ENCODE results near the gene SLC17A5.
A peak's percentile ranks its signal among the peaks of the same experiment; 100 is the strongest.
"Not testable (repeated sequence)": the region's sequence is repeated elsewhere in the genome, so short reads cannot be mapped to it uniquely, and the experiment has no call there.

SLC17A5 gene

DNA sequence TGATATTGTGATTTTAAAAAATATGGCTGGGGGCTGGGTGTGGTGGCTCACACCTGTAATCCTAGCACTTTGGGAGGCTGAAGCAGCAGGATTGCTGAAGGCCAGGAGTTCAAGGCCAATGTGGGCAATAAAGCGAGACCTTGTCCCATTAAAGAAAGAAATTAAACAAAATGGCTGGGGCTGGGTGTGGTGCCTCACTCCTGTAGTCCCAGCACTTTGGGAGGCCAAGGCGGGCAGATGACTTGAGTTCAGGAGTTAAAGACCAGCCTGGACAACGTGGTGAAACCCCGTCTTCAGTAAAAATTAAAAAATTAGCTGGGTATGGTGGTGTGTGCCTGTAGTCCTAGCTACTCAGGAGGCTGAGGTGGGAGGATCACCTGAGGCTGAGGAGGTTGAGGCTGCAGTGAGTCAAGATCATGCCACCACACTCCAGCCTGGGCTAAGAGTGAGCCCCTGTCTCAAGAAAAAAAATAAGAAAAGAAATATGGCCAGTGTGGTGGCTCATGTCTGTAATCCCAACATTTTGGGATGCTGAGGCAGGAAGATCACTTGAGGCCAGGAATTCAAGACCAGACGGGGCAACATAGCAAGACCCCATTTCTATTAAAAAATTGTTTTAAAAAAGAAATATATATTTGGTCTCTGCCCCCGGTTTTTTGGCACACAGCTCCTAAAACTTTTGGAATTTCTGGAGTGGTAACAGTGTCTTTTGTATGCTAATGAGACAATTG lies 39.8 kb downstream of the SLC17A5 start:
- DNase-seq: no peak

- no peak for DNase-seq
These were observed 41.2 kb downstream of the SLC17A5 start for GRCh38 chr6:73612611-73613010.

DNA sequence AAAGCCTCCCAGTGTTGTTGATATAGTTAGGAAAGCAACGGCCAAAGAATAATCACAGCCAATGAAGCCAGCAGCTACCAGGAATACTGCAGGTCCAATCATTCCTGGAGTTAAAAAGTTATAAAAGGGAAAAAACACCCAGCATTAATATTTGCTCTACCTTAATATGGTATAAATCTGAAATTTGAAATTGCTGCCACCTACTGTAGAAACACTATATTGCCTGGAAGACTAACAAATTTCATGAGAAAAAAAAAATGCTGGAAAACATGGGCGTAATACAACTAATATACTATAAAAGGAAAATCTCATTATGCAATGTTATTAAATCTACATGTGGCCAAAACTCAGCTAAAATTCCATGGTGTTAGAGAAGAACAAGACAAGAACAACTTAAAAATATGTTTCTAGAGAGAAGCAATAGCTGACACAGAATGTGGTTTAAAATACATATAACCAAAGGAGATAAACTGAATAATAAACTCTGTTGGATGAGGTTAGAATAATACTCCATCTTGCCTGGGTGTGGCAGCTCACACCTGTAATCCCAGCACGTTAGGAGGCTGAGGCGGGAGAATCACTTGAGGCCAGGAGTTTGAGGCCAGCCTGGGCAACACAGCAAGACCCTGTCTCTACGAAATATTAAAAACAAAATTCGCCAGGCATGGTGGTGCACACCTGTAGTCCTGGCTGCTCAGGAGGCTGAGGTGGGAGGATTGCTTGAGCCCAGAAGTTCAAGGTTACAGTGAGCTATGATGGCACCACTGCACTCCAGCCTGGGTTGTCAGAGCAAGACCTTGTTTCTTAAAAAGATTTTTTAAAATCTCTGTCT lies 43.1 kb downstream of the SLC17A5 start:
- no peak for DNase-seq

GRCh38 chr6:73608761-73609160 lies 45.0 kb downstream of the SLC17A5 start:
- DNase-seq: no peak

DNA sequence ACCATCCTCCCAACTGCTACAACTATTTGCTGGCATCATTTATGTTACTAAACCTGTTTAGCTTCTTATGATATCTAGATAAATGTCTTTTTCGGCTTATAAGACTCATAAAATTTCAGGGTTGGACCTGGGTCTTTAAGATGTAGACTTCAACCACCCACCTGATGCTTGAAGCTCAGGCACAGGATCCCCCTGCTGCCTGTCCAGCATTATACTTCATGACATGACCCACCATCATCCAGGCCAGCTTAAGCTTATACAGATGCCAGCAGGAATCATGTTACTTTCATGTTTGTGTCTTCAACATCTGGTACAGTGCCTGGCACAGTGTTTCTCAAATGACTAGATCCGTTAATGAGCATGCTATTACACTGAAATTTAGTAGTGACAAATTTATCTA lies 47.4 kb downstream of the SLC17A5 start:
- no peak for DNase-seq

DNA sequence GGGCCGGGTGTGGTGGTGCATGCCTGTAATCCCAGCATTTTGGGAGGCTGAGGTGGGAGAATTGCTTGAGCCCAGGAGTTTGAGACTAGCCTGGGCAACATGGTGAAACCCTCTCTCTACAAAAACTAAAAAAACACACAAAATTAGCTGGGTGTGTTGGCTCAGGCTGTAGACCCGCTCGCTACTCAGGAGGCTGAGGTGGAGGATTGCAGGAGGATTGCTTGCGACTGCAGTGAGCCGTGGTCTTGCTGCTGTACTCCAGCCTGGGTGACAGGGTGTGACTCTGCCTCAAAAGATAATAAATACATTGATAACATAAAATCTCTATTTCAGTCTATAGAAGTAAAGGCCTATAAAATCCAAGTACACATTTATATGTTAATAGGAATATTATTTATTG lies 49.3 kb downstream of the SLC17A5 start:
- no peak for DNase-seq

GRCh38 chr6:73604020-73604419 lies 49.8 kb downstream of the SLC17A5 start:
- no peak for DNase-seq

DNA sequence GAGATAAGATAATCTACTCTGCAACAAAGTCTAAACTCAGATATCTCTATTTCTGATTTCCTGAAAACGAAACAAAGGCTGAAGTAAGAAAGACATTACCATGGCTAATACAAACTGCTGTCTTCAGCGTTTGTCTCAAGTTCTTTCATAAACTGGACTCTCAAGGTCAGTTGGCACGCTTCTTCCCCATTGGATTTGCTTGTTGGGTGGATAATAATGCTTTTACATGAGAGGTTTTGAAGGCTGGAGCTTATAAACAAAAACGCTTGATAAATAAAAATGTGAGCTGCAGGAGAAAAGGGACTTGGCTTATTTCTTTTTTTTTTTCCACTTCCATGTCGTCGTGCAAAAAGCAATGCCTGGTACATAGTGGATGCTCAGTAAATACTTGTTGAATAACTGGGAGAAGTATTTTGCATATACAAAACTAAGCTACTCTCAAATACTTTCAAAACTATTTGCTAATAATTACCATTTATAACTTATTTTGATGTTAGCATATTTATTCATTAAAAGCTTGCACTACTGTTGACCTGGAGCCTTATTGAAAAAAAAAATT lies 67.3 kb downstream of the SLC17A5 start:
- DNase-seq: no peak

- DNase-seq: peak; percentile 40
These were observed 68.0 kb downstream of the SLC17A5 start for GRCh38 chr6:73585566-73586415.

DNA sequence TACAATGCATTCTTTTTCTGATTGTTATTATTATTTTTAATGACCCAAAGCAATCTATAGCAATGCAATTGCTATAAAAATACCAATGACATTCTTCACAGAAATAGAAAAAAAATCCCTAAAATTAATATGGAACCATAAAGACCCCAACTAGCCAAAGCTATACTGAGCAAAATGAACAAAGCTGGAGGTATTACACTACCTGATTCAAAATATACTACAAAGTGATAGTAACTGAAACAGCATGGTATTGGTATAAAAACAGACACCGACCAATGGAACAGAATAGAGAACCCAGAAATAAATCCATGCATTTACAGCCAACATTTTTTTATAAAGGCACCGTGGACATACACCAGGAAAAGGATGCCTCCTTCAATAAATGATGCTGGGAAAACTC lies 72.5 kb downstream of the SLC17A5 start:
- no peak for DNase-seq

DNA sequence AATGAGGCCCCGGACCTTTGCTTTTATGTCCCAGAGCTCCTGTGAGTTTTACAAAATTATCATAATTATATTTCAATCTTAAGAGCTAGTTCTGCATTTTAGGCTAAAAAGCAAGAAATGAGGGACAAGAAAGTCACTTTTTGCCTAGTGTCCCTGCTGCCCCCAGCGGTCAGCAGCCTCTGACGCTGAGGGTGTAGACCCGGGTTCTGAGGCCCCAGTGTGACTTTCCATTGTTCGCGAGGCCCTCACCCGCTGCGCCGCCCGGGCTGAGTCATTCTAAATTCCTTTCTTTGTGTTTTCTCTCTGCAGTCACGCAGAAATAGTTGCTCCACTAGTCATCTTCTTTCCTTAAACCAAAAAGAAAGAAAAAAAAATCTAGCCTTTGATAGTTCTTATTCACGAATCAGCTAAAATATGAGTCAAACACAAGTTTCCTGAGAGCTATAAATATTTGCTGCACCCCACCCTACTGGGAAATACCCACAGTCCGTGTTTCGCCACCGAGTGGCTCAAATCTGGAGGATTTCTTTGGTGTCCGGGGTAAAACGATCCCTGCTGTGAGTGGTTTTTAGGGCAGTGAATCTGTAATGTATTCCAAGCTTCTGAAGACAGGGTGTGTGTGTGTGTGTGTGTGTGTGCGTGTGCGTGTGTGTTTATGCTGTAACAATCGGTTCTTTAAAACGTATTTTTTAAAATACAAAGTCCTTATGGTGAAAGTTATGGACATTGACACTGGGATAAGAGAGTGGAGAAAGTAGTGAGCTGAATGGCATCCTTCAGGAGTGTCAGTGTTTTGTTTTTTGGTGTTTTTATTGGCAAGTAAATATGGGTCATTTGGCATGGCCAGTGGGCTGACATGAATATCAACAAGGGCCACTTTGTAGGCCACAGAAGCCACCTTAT lies 73.3 kb downstream of the SLC17A5 start:
- DNase-seq: peak; percentile 87

- DNase-seq: no peak
These were observed 73.9 kb downstream of the SLC17A5 start for GRCh38 chr6:73579851-73580246.

GRCh38 chr6:73579389-73579788 lies 74.4 kb downstream of the SLC17A5 start:
- DNase-seq: no peak

DNA sequence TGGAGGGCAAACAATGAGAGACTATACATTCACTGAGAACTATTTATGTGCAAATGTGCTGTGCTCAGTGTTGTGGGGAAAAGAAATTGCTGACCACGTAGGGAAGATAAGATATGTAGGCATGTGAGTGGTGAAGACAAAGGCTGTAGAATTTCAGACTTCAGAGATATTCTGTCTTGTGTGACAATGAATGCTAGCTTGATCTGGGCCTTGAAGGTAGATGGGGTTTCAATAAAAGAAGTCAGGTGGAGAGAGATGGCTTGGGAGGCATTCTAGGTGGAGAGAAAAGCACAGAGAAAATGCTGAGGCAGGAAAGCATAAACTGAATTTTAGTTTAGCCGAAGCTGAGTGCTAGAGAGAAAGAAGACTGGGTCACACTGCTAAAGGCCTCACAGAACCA lies 76.1 kb downstream of the SLC17A5 start:
- DNase-seq: no peak

- not testable (repeated sequence) for DNase-seq
These were observed 81.3 kb downstream of the SLC17A5 start for GRCh38 chr6:73572531-73572930.

GRCh38 chr6:73571218-73572181 lies 82.3 kb downstream of the SLC17A5 start:
- not testable (repeated sequence) for DNase-seq

DNA sequence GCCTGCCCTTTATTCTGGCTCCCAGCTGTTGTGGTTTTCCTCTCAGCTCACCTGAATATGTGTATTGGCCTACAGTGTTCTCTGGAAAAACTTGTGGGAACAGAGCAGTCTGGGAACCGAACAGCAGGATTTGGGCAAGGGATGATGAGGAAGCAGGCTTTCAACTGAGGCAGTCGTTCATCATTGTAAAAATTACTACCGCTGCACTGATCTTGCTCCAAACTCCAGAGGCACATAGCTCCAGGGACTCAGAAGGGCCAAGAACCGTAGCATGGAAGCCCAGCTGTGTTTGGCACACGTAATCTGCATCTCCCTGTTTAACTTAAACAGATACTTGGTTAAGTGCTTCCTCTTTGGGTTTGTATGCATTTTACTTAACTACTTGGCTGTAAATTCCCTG lies 84.7 kb downstream of the SLC17A5 start:
- peak; percentile 30 for DNase-seq

GRCh38 chr6:73566954-73567591 lies 86.7 kb downstream of the SLC17A5 start:
- no peak for DNase-seq

DNA sequence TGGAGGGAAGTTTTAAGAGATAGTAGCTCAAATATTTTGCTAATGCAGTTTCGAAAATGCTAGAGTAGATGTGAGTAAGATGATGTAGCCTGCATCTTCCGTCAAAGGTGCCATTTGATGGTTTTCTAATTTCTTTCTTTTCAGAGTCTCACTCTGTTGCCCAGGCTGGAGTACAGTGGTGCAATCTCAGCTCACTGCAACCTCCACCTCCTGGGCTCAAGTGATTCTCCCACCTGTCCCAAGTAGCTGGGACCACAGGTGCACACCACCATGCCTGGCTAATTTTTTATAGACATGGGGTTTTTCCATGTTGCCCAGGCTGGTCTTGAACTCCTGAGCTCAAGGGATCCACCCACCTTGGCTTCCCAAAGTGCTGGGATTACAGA lies 87.3 kb downstream of the SLC17A5 start:
- not testable (repeated sequence) for DNase-seq

Data from right hindlimb (tissue), 1 donor.